Fibroblast of mammary gland (primary cell): Measurements from ENCODE around the gene SUCNR1.

ENCODE experiments used
- DNase-seq: peaks from one replicate; pipeline ENCODE4 v3.0.0-alpha.2; 2010; ENCODE audit warnings: low read depth
- H3K4me3 ChIP-seq: 2 replicates; pipeline ENCODE4 v1.5.1; 2011; ENCODE audit warnings: low read depth, mild to moderate bottlenecking, low read length, moderate library complexity; ENCODE audit not compliant: control insufficient read depth
- CTCF ChIP-seq: conservative IDR thresholded peaks from 2 replicates; pipeline ENCODE4 v1.5.1; 2011; ENCODE audit warnings: low read depth, low read length, inconsistent platforms; ENCODE audit not compliant: control insufficient read depth, insufficient read depth

Gene SUCNR1

GRCh38 chr3:151912028-151912427 lies 38.6 kb downstream of the SUCNR1 start:
- TF ChIP-seq CTCF, result no peak
- DNase-seq, result peak; percentile 42
- H3K4me3 ChIP-seq, result no peak overlapping the region

- H3K4me3 ChIP-seq, result no peak overlapping the region
- no peak for DNase-seq
- TF ChIP-seq CTCF, result no peak
Measured at GRCh38 chr3:151916781-151917180, 43.3 kb downstream of the SUCNR1 start.

- DNase-seq, result peak; percentile 73
- peak; percentile 57 for TF ChIP-seq CTCF
- H3K4me3 ChIP-seq, result no peak overlapping the region
Measured at GRCh38 chr3:151918253-151919029, 45.0 kb downstream of the SUCNR1 start.

- DNase-seq, result no peak
- H3K4me3 ChIP-seq, result no peak overlapping the region
- no peak for TF ChIP-seq CTCF
Measured at GRCh38 chr3:151919030-151919328, 45.5 kb downstream of the SUCNR1 start.

- TF ChIP-seq CTCF, result no peak
- H3K4me3 ChIP-seq, result no peak overlapping the region
- DNase-seq, result peak; percentile 72
Measured at GRCh38 chr3:151919446-151919845, 46.0 kb downstream of the SUCNR1 start.

GRCh38 chr3:151923901-151924300 lies 50.5 kb downstream of the SUCNR1 start:
- TF ChIP-seq CTCF, result no peak
- DNase-seq, result peak; percentile 57
- H3K4me3 ChIP-seq, result no peak overlapping the region

GRCh38 chr3:151924753-151925152 lies 51.3 kb downstream of the SUCNR1 start:
- H3K4me3 ChIP-seq, result peak overlapping the region; percentile 25
- no peak for DNase-seq
- TF ChIP-seq CTCF, result no peak
